Mesenchymal stem cell (in vitro differentiated cells and primary cell): Measurements from ENCODE around the gene TSBP1.
A peak's percentile ranks its signal among the peaks of the same experiment; 100 is the strongest.
"Not testable (repeated sequence)": the region's sequence is repeated elsewhere in the genome, so short reads cannot be mapped to it uniquely, and the experiment has no call there.

Experiments
- DNase-seq: peaks from one replicate; pipeline ENCODE4 v3.0.0-alpha.2; 2013
- H2AFZ ChIP-seq: one replicate; pipeline ENCODE4 v1.6.1; 2013; ENCODE audit warnings: low read depth, mild to moderate bottlenecking, control low read depth, inconsistent platforms, low read length, moderate library complexity
- H2AK5ac ChIP-seq: 2 replicates; pipeline ENCODE4 v1.6.1; 2013; ENCODE audit warnings: low read length, moderate library complexity, mild to moderate bottlenecking, inconsistent platforms; ENCODE audit not compliant: severe bottlenecking
- H2BK120ac ChIP-seq: one replicate; pipeline ENCODE4 v1.6.1; 2013; ENCODE audit warnings: low read depth, mild to moderate bottlenecking, inconsistent platforms, low read length, moderate library complexity
- H2BK12ac ChIP-seq, 2 experiments: one replicate each; pipeline ENCODE4 v1.6.1; 2013; ENCODE audit warnings: inconsistent platforms in 2 of 2, low read length in 2 of 2, mild to moderate bottlenecking in 2 of 2, moderate library complexity in 2 of 2, control low read depth in 1 of 2
- H2BK15ac ChIP-seq: one replicate; pipeline ENCODE4 v1.6.1; 2013; ENCODE audit warnings: mild to moderate bottlenecking, low read depth, inconsistent platforms; ENCODE audit not compliant: poor library complexity, severe bottlenecking
- H2BK5ac ChIP-seq: 2 replicates; pipeline ENCODE4 v1.6.1; 2013; ENCODE audit warnings: low read depth, mild to moderate bottlenecking, low read length, control low read depth, inconsistent platforms; ENCODE audit not compliant: poor library complexity, severe bottlenecking
- H3K14ac ChIP-seq, 2 experiments: one replicate each; pipeline ENCODE4 v1.6.1; 2013; ENCODE audit warnings: inconsistent platforms in 2 of 2, low read length in 2 of 2, control low read depth in 1 of 2, mild to moderate bottlenecking in 1 of 2, moderate library complexity in 1 of 2
- H3K18ac ChIP-seq, 2 experiments: one replicate each; pipeline ENCODE4 v1.6.1; 2013; ENCODE audit warnings: inconsistent platforms in 2 of 2, low read length in 2 of 2, control low read depth in 1 of 2, low read depth in 1 of 2, mild to moderate bottlenecking in 1 of 2
- H3K23ac ChIP-seq, 2 experiments: one replicate each; pipeline ENCODE4 v1.6.1; 2013; ENCODE audit warnings: inconsistent platforms in 2 of 2, low read length in 2 of 2, mild to moderate bottlenecking in 2 of 2, moderate library complexity in 2 of 2, control low read depth in 1 of 2
- H3K27ac ChIP-seq: 2 replicates; pipeline ENCODE4 v1.5.1; 2013; ENCODE audit warnings: mild to moderate bottlenecking, moderate library complexity, low read length, control low read depth, inconsistent platforms; ENCODE audit not compliant: poor library complexity, severe bottlenecking
- H3K27me3 ChIP-seq, 2 experiments: 2 replicates each; pipeline versions ENCODE4 v1.6.1 to v1.7.0; 2013; ENCODE audit warnings: low read length in 2 of 2, mild to moderate bottlenecking in 2 of 2, moderate library complexity in 2 of 2, control low read depth in 1 of 2, inconsistent platforms in 1 of 2; ENCODE audit not compliant: control insufficient read depth in 1 of 2, insufficient read depth in 1 of 2
- H3K36me3 ChIP-seq, 2 experiments: 2 replicates each; pipeline versions ENCODE4 v1.6.1 to v1.7.0; 2013; ENCODE audit warnings: low read length in 2 of 2, control low read depth in 1 of 2, inconsistent platforms in 1 of 2, low read depth in 1 of 2, mild to moderate bottlenecking in 1 of 2; ENCODE audit not compliant: insufficient read depth in 2 of 2, control insufficient read depth in 1 of 2
- H3K4ac ChIP-seq, 2 experiments: one replicate each; pipeline ENCODE4 v1.6.1; 2013; ENCODE audit warnings: inconsistent platforms in 2 of 2, low read length in 2 of 2, mild to moderate bottlenecking in 2 of 2, moderate library complexity in 2 of 2, control low read depth in 1 of 2, low read depth in 1 of 2
- H3K4me1 ChIP-seq: 2 replicates; pipeline ENCODE4 v1.6.1; 2013; ENCODE audit warnings: low read depth, low read length, control low read depth; ENCODE audit not compliant: control insufficient read depth, insufficient read depth
- H3K4me2 ChIP-seq: 2 replicates; pipeline ENCODE4 v1.6.1; 2013; ENCODE audit warnings: low read length, mild to moderate bottlenecking, inconsistent platforms; ENCODE audit not compliant: poor library complexity, severe bottlenecking
- H3K4me3 ChIP-seq, 2 experiments: 2 replicates each; pipeline versions ENCODE4 v1.5.1 to v1.7.0; 2013; ENCODE audit warnings: low read length in 2 of 2, mild to moderate bottlenecking in 2 of 2, control low read depth in 1 of 2, low read depth in 1 of 2; ENCODE audit not compliant: insufficient read depth in 1 of 2
- H3K79me1 ChIP-seq: replicated peaks from 2 replicates; pipeline ENCODE4 v1.6.1; 2013; ENCODE audit warnings: mild to moderate bottlenecking, control low read depth, low read length, inconsistent platforms; ENCODE audit not compliant: poor library complexity, severe bottlenecking
- H3K9ac ChIP-seq: 2 replicates; pipeline ENCODE4 v1.7.0; 2013; ENCODE audit warnings: mild to moderate bottlenecking, low read length, moderate library complexity
- H3K9me3 ChIP-seq: 2 replicates; pipeline ENCODE4 v1.7.0; 2013; ENCODE audit warnings: mild to moderate bottlenecking, low read length; ENCODE audit not compliant: control insufficient read depth
- H4K8ac ChIP-seq: one replicate; pipeline ENCODE4 v1.6.1; 2013; ENCODE audit warnings: inconsistent platforms, mild to moderate bottlenecking, low read length, moderate library complexity
- H4K91ac ChIP-seq: one replicate; pipeline ENCODE4 v1.6.1; 2013; ENCODE audit warnings: mild to moderate bottlenecking, low read length, inconsistent platforms
- WGBS: methylation state at CpG from one replicate; pipeline ENCODE4 v1.1.7; 2013; ENCODE audit warnings: mixed read lengths; 5-methylcytosine and 5-hydroxymethylcytosine counted together

TSBP1 gene

GRCh38 chr6:32291543-32291942, 80.2 kb downstream of the TSBP1 start:
- Histone ChIP-seq H3K36me3 (no peaks in the 10 kb centered on the region), H3K27me3 (peaks cover 0 to 11% of the 10 kb centered on the region in 2 experiments), H3K4ac (no peak overlapping the region), H3K4me1 (no peaks in the 10 kb centered on the region), H4K8ac (no peak overlapping the region), H2BK15ac (no peak overlapping the region), H3K79me1 (no peaks in the 10 kb centered on the region), H3K18ac (no peak overlapping the region), H3K9me3 (no peaks in the 10 kb centered on the region), H2BK12ac (no peak overlapping the region), H2AK5ac (no peak overlapping the region), H2BK5ac (no peak overlapping the region), H3K23ac (no peak overlapping the region), H3K9ac (no peak overlapping the region), H3K27ac (no peak overlapping the region), H2BK120ac (no peak overlapping the region), H3K14ac (no peak overlapping the region), H3K4me2 (no peak overlapping the region), H3K4me3 (no peak overlapping the region), H4K91ac (no peak overlapping the region), H2AFZ (no peak overlapping the region)
- WGBS: 85% methylated on average over 1 of the region's 1 CpG
- no peak for DNase-seq

- H3K27ac ChIP-seq: no peak overlapping the region
- no peak overlapping the region for H3K4ac ChIP-seq
- H3K79me1 ChIP-seq: no peaks in the 10 kb centered on the region
- no peak overlapping the region for H3K23ac ChIP-seq
- no peak overlapping the region for H2BK120ac ChIP-seq
- no peaks in the 10 kb centered on the region for H3K4me1 ChIP-seq
- peaks cover 0 to 11% of the 10 kb centered on the region in 2 experiments for H3K27me3 ChIP-seq
- H2BK15ac ChIP-seq: no peak overlapping the region
- H3K4me2 ChIP-seq: no peak overlapping the region
- H3K36me3 ChIP-seq: no peaks in the 10 kb centered on the region
- H3K9me3 ChIP-seq: no peaks in the 10 kb centered on the region
- H3K9ac ChIP-seq: no peak overlapping the region
- no peak overlapping the region for H4K91ac ChIP-seq
- no peak overlapping the region for H2AK5ac ChIP-seq
- H2BK12ac ChIP-seq: no peak overlapping the region
- no peak overlapping the region for H2BK5ac ChIP-seq
- H3K4me3 ChIP-seq: no peak overlapping the region
- H3K18ac ChIP-seq: no peak overlapping the region
- peak; percentile 16 for DNase-seq
- no peak overlapping the region for H3K14ac ChIP-seq
- no peak overlapping the region for H2AFZ ChIP-seq
- H4K8ac ChIP-seq: no peak overlapping the region
These were observed 80.7 kb downstream of the TSBP1 start for GRCh38 chr6:32290886-32291450.

- H3K4me1 ChIP-seq: no peaks in the 10 kb centered on the region
- peaks cover 0 to 8% of the 10 kb centered on the region in 2 experiments for H3K27me3 ChIP-seq
- no peak overlapping the region for H2BK15ac ChIP-seq
- H3K23ac ChIP-seq: no peak overlapping the region
- H3K36me3 ChIP-seq: no peaks in the 10 kb centered on the region
- H2AK5ac ChIP-seq: no peak overlapping the region
- H3K9ac ChIP-seq: no peak overlapping the region
- H3K14ac ChIP-seq: no peak overlapping the region
- WGBS: 79% methylated on average over 2 of the region's 2 CpGs
- no peak overlapping the region for H3K18ac ChIP-seq
- no peak overlapping the region for H3K27ac ChIP-seq
- H2BK5ac ChIP-seq: no peak overlapping the region
- H3K9me3 ChIP-seq: no peaks in the 10 kb centered on the region
- H3K4ac ChIP-seq: no peak overlapping the region
- H2AFZ ChIP-seq: no peak overlapping the region
- no peak overlapping the region for H4K8ac ChIP-seq
- no peak overlapping the region for H4K91ac ChIP-seq
- no peak overlapping the region for H2BK12ac ChIP-seq
- no peak overlapping the region for H2BK120ac ChIP-seq
- no peak for DNase-seq
- no peaks in the 10 kb centered on the region for H3K79me1 ChIP-seq
- no peak overlapping the region for H3K4me2 ChIP-seq
- H3K4me3 ChIP-seq: no peak overlapping the region
These were observed 83.3 kb downstream of the TSBP1 start for GRCh38 chr6:32288426-32288825.

GRCh38 chr6:32273801-32274577, 97.7 kb downstream of the TSBP1 start:
- H3K23ac ChIP-seq, H3K18ac ChIP-seq, H3K79me1 ChIP-seq, H3K4me2 ChIP-seq, H2BK15ac ChIP-seq, H2BK5ac ChIP-seq, H3K27ac ChIP-seq, H4K91ac ChIP-seq, H3K36me3 ChIP-seq, H3K27me3 ChIP-seq, H3K9ac ChIP-seq, H3K4me1 ChIP-seq, H3K4ac ChIP-seq, H3K4me3 ChIP-seq, H3K9me3 ChIP-seq, H4K8ac ChIP-seq, H2BK120ac ChIP-seq, H3K14ac ChIP-seq, DNase-seq, H2AFZ ChIP-seq, H2AK5ac ChIP-seq, H2BK12ac ChIP-seq: not testable (repeated sequence)
- WGBS: 70% methylated on average over 2 of the region's 2 CpGs
